GM21381 (cell line): ENCODE measurements around the gene MRPL36.
"Not testable (repeated sequence)": the region's sequence is repeated elsewhere in the genome, so short reads cannot be mapped to it uniquely, and the experiment has no call there.

Experiments
- ATAC-seq: cut with Tn5 transposase; IDR thresholded peaks from one replicate; pipeline ENCODE4 v1.9.1; 2021; ENCODE audit warnings: mild to moderate bottlenecking, moderate library complexity; ENCODE audit not compliant: unreplicated experiment

MRPL36 gene

GRCh38 chr5:1832511-1833250 is 33.0 kb upstream of the MRPL36 start:
- ATAC-seq = no peak

GRCh38 chr5:1831677-1832313 is 32.2 kb upstream of the MRPL36 start:
- ATAC-seq = no peak

GRCh38 chr5:1831257-1831656 is 31.6 kb upstream of the MRPL36 start:
- ATAC-seq = no peak

GRCh38 chr5:1830571-1831228 is 31.1 kb upstream of the MRPL36 start:
- ATAC-seq = no peak

- ATAC-seq = no peak
Observed at GRCh38 chr5:1827886-1828397, 28.3 kb upstream of the MRPL36 start.

GRCh38 chr5:1827025-1827885 is 27.6 kb upstream of the MRPL36 start:
- no peak for ATAC-seq

GRCh38 chr5:1826235-1826980 is 26.8 kb upstream of the MRPL36 start:
- ATAC-seq = no peak

- ATAC-seq = no peak
Observed at GRCh38 chr5:1824903-1825841, 25.5 kb upstream of the MRPL36 start.

- no peak for ATAC-seq
Observed at GRCh38 chr5:1824109-1824821, 24.6 kb upstream of the MRPL36 start.

- no peak for ATAC-seq
Observed at GRCh38 chr5:1823381-1824034, 23.9 kb upstream of the MRPL36 start.

- no peak for ATAC-seq
Observed at GRCh38 chr5:1821862-1822261, 22.2 kb upstream of the MRPL36 start.

- ATAC-seq = no peak
Observed at GRCh38 chr5:1820926-1821325, 21.3 kb upstream of the MRPL36 start.

GRCh38 chr5:1820381-1820780 is 20.7 kb upstream of the MRPL36 start:
- no peak for ATAC-seq

- no peak for ATAC-seq
Observed at GRCh38 chr5:1819458-1819857, 19.8 kb upstream of the MRPL36 start.

- ATAC-seq = no peak
Observed at GRCh38 chr5:1818784-1819183, 19.1 kb upstream of the MRPL36 start.

GRCh38 chr5:1817261-1818043 is 17.8 kb upstream of the MRPL36 start:
- ATAC-seq = no peak

GRCh38 chr5:1816495-1817089 is 17.0 kb upstream of the MRPL36 start:
- not testable (repeated sequence) for ATAC-seq
